HuH-7 (cell line): ENCODE measurements around the gene LSG1.
A peak's percentile ranks its signal among the peaks of the same experiment; 100 is the strongest.
"Not testable (repeated sequence)": the region's sequence is repeated elsewhere in the genome, so short reads cannot be mapped to it uniquely, and the experiment has no call there.

Experiments
- DNase-seq: peaks from one replicate; pipeline ENCODE4 v3.0.0; 2011; ENCODE audit warnings: low spot score

The LSG1 gene

GRCh38 chr3:194654443-194654842, 17.5 kb downstream of the LSG1 start:
- DNase-seq = no peak

- no peak for DNase-seq
Observed at GRCh38 chr3:194647747-194648146, 24.2 kb downstream of the LSG1 start.

GRCh38 chr3:194642769-194643168, 29.2 kb downstream of the LSG1 start:
- DNase-seq = no peak

- DNase-seq = no peak
Observed at GRCh38 chr3:194640829-194641228, 31.2 kb downstream of the LSG1 start.

GRCh38 chr3:194638991-194639605, 32.9 kb downstream of the LSG1 start:
- DNase-seq = no peak

GRCh38 chr3:194637541-194638400, 34.2 kb downstream of the LSG1 start:
- DNase-seq = no peak

GRCh38 chr3:194637066-194637465, 34.9 kb downstream of the LSG1 start:
- no peak for DNase-seq

GRCh38 chr3:194633349-194634004, 38.5 kb downstream of the LSG1 start, which contains the start of gene TMEM44:
TSS of gene TMEM44 (minus strand) at chr3:194633419. CDS start at chr3:194633215, 204 bp downstream.
- peak; percentile 89 for DNase-seq

- peak; percentile 54 for DNase-seq
Observed at GRCh38 chr3:194632809-194633348, 39.1 kb downstream of the LSG1 start.

- no peak for DNase-seq
Observed at GRCh38 chr3:194632226-194632808, 39.7 kb downstream of the LSG1 start.

- DNase-seq = no peak
Observed at GRCh38 chr3:194631696-194632095, 40.3 kb downstream of the LSG1 start.

- DNase-seq = not testable (repeated sequence)
Observed at GRCh38 chr3:194630681-194631080, 41.3 kb downstream of the LSG1 start.

- no peak for DNase-seq
Observed at GRCh38 chr3:194624956-194625355, 47.0 kb downstream of the LSG1 start.

GRCh38 chr3:194623449-194624290, 48.3 kb downstream of the LSG1 start:
- DNase-seq = no peak

- DNase-seq = no peak
Observed at GRCh38 chr3:194622621-194623340, 49.2 kb downstream of the LSG1 start.

GRCh38 chr3:194621947-194622346, 50.0 kb downstream of the LSG1 start:
- DNase-seq = no peak

GRCh38 chr3:194620196-194620595, 51.8 kb downstream of the LSG1 start:
- no peak for DNase-seq

- no peak for DNase-seq
Observed at GRCh38 chr3:194619741-194620140, 52.2 kb downstream of the LSG1 start.

- no peak for DNase-seq
Observed at GRCh38 chr3:194618858-194619608, 53.0 kb downstream of the LSG1 start.

GRCh38 chr3:194617827-194618226, 54.2 kb downstream of the LSG1 start:
- DNase-seq = no peak
